Transverse colon (tissue), 4 donors: Measurements from ENCODE around the gene NQO1.

Experiments
- CTCF ChIP-seq, 5 experiments: fragments of 200-600 bp in 3 of 5; fragments of 450-650 bp in 2 of 5; sonication (generic) in 3 of 5; IDR thresholded peaks; 1 replicate in 2 of 5; 2 replicates in 3 of 5; pipeline ENCODE4 v1.5.1; 2016 to 2017; ENCODE audit warnings: antibody characterized with exemption in 5 of 5, inconsistent platforms in 3 of 5, mild to moderate bottlenecking in 2 of 5, moderate library complexity in 1 of 5
- EP300 ChIP-seq: sonication (generic); formaldehyde crosslinking; IDR thresholded peaks from one replicate; pipeline ENCODE4 v1.6.1; 2017; ENCODE audit warnings: antibody characterized with exemption, low read depth
- POLR2A ChIP-seq: fragments of 450-650 bp; IDR thresholded peaks from one replicate; pipeline ENCODE4 v1.6.1; 2016; ENCODE audit warnings: antibody characterized with exemption, mild to moderate bottlenecking, moderate library complexity
- POLR2AphosphoS5 ChIP-seq, 3 donors: sonication (generic); formaldehyde crosslinking; IDR thresholded peaks; one replicate each; pipeline ENCODE4 v1.6.1; 2016; ENCODE audit warnings: antibody characterized with exemption in 3 of 3

GRCh38 chr16:69754469-69755310 is 28.3 kb upstream of the NQO1 start, which contains the start of gene NOB1:
- TF ChIP-seq POLR2A (peak; percentile 64), CTCF (IDR thresholded peaks at IDR 0.05) (peak; percentile 89 to 100 (median 98)), POLR2AphosphoS5 (IDR thresholded peaks at IDR 0.05) (peak; percentile 69 to 84 (median 82)), EP300 (no peak)
